Activated CD8-positive, alpha-beta T cell treated with anti-CD3 and anti-CD28 coated beads, Interleukin-2, amount 10 ng/mL, durations not matched to agents 7 days and 5 days (primary cell): ENCODE results near the gene SCGB3A1. TPM values are rescaled to one million over a fixed set of nuclear protein-coding genes. Genes with fewer than 3 reads are reported as not detected.

ENCODE experiments used
- ATAC-seq: fragments of 150-1000 bp; cut with Tn5 transposase; one replicate; pipeline ENCODE4 v1.10.0; 2021; ENCODE audit warnings: moderate library complexity
- CTCF ChIA-PET: fragments of 350-600 bp; sonication (Branson Sonifier 250); formaldehyde crosslinking; loops from one replicate; lab custom pipeline; 2021; ENCODE audit warnings: antibody characterized with exemption; lab: Charles Lee
- POLR2A ChIA-PET: fragments of 350-600 bp; sonication (Branson Sonifier 250); formaldehyde crosslinking; loops from one replicate; lab custom pipeline; 2021; ENCODE audit warnings: antibody characterized with exemption; lab: Charles Lee
- DNase-seq: peaks from one replicate; pipeline ENCODE4 v3.0.0-alpha.2; 2020
- H3K27ac Mint-ChIP-seq: one replicate; pipeline ENCODE4 v1.8.0; 2021; ENCODE audit warnings: mild to moderate bottlenecking, mixed read lengths
- H3K27me3 Mint-ChIP-seq: one replicate; pipeline ENCODE4 v1.8.0; 2021; ENCODE audit warnings: low read depth, mixed read lengths
- H3K36me3 Mint-ChIP-seq: one replicate; pipeline ENCODE4 v1.8.0; 2021; ENCODE audit warnings: low read depth, mixed read lengths
- H3K4me1 Mint-ChIP-seq: one replicate; pipeline ENCODE4 v1.8.0; 2021; ENCODE audit warnings: low read depth, mixed read lengths
- H3K4me3 Mint-ChIP-seq: one replicate; pipeline ENCODE4 v1.8.0; 2021; ENCODE audit warnings: mild to moderate bottlenecking, mixed read lengths
- H3K9me3 Mint-ChIP-seq: one replicate; pipeline ENCODE4 v1.8.0; 2022; ENCODE audit warnings: mixed read lengths; ENCODE audit not compliant: insufficient read depth
- total RNA-seq, 2 experiments: library from RNA; stranded (reverse); gene quantifications; one replicate each; pipeline ENCODE4 v1.2.3, GENCODE V29; 2021

Gene SCGB3A1
- total RNA-seq, 2 experiments from 2014 or later, result not detected

GRCh38 chr5:180630426-180630825 lies 39.1 kb upstream of the SCGB3A1 start:
- POLR2A ChIA-PET, result no interaction called here
- Mint-ChIP-seq H3K4me1 (no peaks in the 10 kb centered on the region), H3K27me3 (no peaks in the 10 kb centered on the region), H3K4me3 (no peak overlapping the region), H3K9me3 (no peaks in the 10 kb centered on the region), H3K27ac (no peak overlapping the region), H3K36me3 (no peaks in the 10 kb centered on the region)
- CTCF ChIA-PET, result no interaction called here
- DNase-seq (no peak), ATAC-seq (no peak)

- Mint-ChIP-seq H3K27ac (no peak overlapping the region), H3K4me1 (no peaks in the 10 kb centered on the region), H3K4me3 (no peak overlapping the region), H3K27me3 (no peaks in the 10 kb centered on the region), H3K36me3 (no peaks in the 10 kb centered on the region), H3K9me3 (no peaks in the 10 kb centered on the region)
- DNase-seq (no peak), ATAC-seq (no peak)
- CTCF ChIA-PET, result no interaction called here
- POLR2A ChIA-PET, result no interaction called here
Measured at GRCh38 chr5:180629831-180630382, 38.6 kb upstream of the SCGB3A1 start.

- ATAC-seq (no peak), DNase-seq (no peak)
- ChIA-PET CTCF (no interaction called here), POLR2A (no interaction called here)
- Mint-ChIP-seq H3K9me3 (no peaks in the 10 kb centered on the region), H3K27me3 (no peaks in the 10 kb centered on the region), H3K27ac (no peak overlapping the region), H3K4me1 (peaks cover 3% of the 10 kb centered on the region), H3K4me3 (no peak overlapping the region), H3K36me3 (no peaks in the 10 kb centered on the region)
Measured at GRCh38 chr5:180628827-180629750, 37.8 kb upstream of the SCGB3A1 start.

DNA sequence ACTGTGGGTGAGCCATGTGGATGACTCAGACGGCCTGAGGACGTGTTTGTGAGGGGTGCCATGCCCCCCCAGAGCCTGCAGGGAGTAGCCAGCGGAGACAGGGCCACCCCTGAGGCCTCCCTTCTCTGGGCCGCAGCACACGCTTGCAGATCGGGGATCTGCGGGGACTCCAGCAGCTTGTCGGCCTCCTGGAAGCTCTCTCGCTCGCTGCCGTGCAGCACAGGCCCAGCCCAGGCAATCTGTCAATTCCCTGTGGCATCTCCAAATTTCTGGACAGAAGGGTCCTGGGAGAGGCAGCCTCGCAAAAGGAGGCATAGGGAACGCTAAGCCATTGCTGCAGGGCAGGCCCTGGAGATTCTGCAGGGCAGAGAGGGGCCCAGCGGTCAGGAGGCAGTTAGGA lies 36.9 kb upstream of the SCGB3A1 start:
- Mint-ChIP-seq H3K9me3 (no peaks in the 10 kb centered on the region), H3K27me3 (no peaks in the 10 kb centered on the region), H3K27ac (no peak overlapping the region), H3K4me3 (no peak overlapping the region), H3K36me3 (no peaks in the 10 kb centered on the region), H3K4me1 (peaks cover 9% of the 10 kb centered on the region)
- DNase-seq (no peak), ATAC-seq (no peak)
- ChIA-PET CTCF (no interaction called here), POLR2A (no interaction called here)

- Mint-ChIP-seq H3K36me3 (no peaks in the 10 kb centered on the region), H3K9me3 (no peaks in the 10 kb centered on the region), H3K27ac (no peak overlapping the region), H3K4me3 (no peak overlapping the region), H3K27me3 (no peaks in the 10 kb centered on the region), H3K4me1 (peaks cover 16% of the 10 kb centered on the region)
- POLR2A ChIA-PET, result no interaction called here
- CTCF ChIA-PET, result no interaction called here
- DNase-seq (no peak), ATAC-seq (no peak)
Measured at GRCh38 chr5:180627386-180628120, 36.3 kb upstream of the SCGB3A1 start.

DNA sequence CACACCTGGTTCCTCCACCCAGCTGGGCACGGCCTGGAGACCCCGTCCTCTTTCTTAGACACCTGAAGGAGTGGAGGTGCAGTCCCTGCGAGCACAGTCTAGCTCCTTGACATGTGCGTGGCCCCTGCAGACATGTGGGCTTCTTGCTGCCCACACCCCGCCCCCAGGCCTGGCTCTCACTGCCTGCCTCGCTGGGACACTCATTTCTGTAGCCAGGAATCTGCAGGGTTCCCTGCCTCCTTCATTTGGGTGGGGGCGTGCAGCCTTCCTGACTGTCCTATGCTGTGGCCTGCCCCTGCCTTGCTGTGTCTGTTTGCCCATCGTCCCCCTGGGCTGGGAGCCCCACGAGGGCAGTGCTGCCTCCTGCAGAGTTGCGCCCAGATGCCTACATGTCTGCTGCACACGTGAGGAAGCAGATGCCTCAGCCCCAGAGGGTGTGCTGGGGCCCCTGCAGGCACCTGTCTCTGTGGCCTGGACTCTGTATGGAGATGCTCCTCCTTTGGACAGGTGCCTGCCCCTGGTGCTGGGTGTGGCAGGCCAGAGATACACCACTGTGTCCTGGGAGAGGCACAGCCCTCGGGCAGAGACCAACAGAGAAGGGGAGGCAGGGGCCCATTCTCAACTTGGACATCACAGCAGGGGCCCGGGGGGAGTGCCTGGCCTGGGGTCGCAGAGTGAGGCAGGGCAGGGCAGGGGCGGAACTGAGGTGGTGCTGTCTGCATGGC lies 35.5 kb upstream of the SCGB3A1 start:
- ATAC-seq (no peak), DNase-seq (no peak)
- H3K9me3 Mint-ChIP-seq, result no peaks in the 10 kb centered on the region
- H3K27ac Mint-ChIP-seq, result peak overlapping the region; percentile 64
- H3K36me3 Mint-ChIP-seq, result no peaks in the 10 kb centered on the region
- peaks cover 20% of the 10 kb centered on the region for H3K4me1 Mint-ChIP-seq
- no peak overlapping the region for H3K4me3 Mint-ChIP-seq
- ChIA-PET CTCF (no interaction called here), POLR2A (no interaction called here)
- H3K27me3 Mint-ChIP-seq, result no peaks in the 10 kb centered on the region

DNA sequence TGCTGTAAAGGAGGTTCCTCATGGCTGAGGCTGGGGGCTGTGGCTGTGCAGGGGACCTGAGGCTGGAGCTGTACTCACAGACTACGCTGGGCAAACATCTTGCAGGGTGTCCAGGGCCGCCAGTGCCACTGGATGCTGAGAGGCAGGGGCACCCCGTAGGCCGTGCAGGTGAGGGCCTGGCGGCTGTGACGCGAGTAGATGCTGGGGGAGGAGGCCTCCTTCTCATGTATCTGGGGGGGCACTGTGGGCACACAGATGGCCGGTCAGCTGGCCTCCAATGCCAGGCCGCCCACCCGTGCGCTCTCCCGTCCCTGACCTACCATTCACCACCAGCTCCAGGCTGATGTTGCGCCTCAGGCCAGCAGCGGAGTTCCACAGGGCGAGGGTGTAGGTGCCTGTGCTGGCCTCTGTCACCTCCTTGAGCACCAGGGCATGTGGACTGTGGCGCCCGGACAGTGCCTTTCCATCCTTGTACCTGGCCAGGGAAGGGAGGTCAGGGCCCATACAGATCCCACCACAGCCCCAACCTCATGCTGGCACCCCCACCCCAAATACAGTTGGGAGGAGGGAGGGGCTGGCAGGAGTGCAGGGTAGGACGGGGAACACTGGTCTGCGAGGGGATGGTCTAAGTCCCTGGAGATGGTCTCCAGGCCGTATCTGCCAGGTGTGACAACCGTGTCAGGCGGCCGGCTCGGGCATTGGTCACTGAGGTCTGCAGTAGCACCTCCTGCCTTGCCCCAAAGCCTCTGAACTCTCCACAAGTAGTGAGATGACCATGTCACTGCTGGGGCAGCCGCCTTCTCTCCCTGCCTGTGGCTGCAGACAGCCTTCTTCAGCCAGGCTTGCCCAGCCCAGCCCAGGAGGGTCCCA lies 34.7 kb upstream of the SCGB3A1 start:
- no peak for ATAC-seq
- no peaks in the 10 kb centered on the region for H3K27me3 Mint-ChIP-seq
- CTCF ChIA-PET, result no interaction called here
- H3K9me3 Mint-ChIP-seq, result no peaks in the 10 kb centered on the region
- H3K27ac Mint-ChIP-seq, result no peak overlapping the region
- H3K4me3 Mint-ChIP-seq, result no peak overlapping the region
- DNase-seq, result no peak
- POLR2A ChIA-PET, result no interaction called here
- no peaks in the 10 kb centered on the region for H3K36me3 Mint-ChIP-seq
- peaks cover 20% of the 10 kb centered on the region for H3K4me1 Mint-ChIP-seq

DNA sequence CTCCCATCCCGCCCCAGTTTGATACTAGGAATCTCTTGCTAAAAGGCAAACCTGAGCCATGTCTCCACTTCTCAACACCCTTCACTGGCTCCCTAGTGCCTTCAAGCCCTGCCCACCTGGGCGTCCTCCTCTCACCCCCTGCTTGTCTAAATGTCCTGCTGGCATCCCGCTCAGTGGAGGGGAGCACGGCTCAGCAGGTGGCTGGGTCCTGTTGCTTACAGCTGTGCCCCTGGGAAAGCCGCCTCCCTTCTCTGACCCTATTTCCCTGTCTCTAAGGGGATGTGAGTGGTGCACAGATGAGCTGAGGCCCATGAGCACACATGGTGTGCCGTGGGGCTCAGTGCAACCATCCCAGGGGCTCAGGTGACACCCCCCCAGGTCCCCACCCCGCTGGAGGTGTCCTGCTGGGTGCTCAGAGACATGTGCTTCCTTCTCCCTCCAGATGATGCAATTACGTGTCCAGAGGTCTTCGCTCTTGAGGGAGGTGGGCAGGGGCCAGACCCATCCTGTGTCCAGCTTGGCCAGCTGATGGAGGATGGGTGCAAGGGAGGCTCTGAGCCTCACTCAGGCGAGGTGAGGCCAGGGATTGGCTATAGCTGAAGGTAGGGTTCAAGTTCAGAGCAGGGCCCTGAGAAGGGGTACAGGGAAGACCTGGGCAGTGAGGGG lies 34.0 kb upstream of the SCGB3A1 start:
- DNase-seq (no peak), ATAC-seq (no peak)
- Mint-ChIP-seq H3K27me3 (no peaks in the 10 kb centered on the region), H3K9me3 (no peaks in the 10 kb centered on the region), H3K36me3 (no peaks in the 10 kb centered on the region), H3K27ac (peak overlapping the region; percentile 34), H3K4me1 (peaks cover 20% of the 10 kb centered on the region), H3K4me3 (no peak overlapping the region)
- POLR2A ChIA-PET, result no interaction called here
- CTCF ChIA-PET, result interaction anchor here (1.5 kb wide), 1 partner anchor 93 kb away, joined by 5 read pairs; no protein-coding TSS in a partner anchor

DNA sequence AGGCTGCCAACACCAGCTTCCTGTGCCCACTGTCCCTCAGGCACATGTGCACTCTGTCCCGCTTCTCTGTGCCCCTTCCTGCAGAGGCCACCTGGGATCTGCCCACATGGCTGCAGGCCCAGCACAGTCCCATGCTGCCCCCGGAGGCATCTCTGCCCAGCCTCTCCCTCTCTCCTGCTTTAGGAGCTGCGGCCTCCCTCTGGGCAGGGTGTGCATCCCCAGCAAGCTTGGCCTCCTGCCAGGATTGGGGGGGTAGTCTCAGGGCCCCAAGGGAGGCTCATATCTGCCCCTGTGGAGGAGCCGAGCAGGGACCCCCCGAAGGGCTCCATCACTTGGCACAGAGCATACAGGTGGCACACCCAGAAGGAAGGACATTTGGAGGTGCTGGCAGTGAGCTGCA lies 33.3 kb upstream of the SCGB3A1 start:
- Mint-ChIP-seq H3K27ac (peak overlapping the region; percentile 57), H3K9me3 (no peaks in the 10 kb centered on the region), H3K4me1 (peaks cover 20% of the 10 kb centered on the region), H3K27me3 (no peaks in the 10 kb centered on the region), H3K36me3 (no peaks in the 10 kb centered on the region), H3K4me3 (no peak overlapping the region)
- ATAC-seq (no peak), DNase-seq (no peak)
- ChIA-PET POLR2A (no interaction called here), CTCF (interaction anchor here (1.5 kb wide), 1 partner anchor 94 kb away, joined by 5 read pairs; no protein-coding TSS in a partner anchor)

- no peaks in the 10 kb centered on the region for H3K27me3 Mint-ChIP-seq
- H3K9me3 Mint-ChIP-seq, result no peaks in the 10 kb centered on the region
- ATAC-seq (no peak), DNase-seq (no peak)
- H3K27ac Mint-ChIP-seq, result peak overlapping the region; percentile 70
- POLR2A ChIA-PET, result no interaction called here
- H3K36me3 Mint-ChIP-seq, result no peaks in the 10 kb centered on the region
- H3K4me3 Mint-ChIP-seq, result no peak overlapping the region
- CTCF ChIA-PET, result interaction anchor here (1.5 kb wide), 1 partner anchor 94 kb away, joined by 5 read pairs; no protein-coding TSS in a partner anchor
- peaks cover 20% of the 10 kb centered on the region for H3K4me1 Mint-ChIP-seq
Measured at GRCh38 chr5:180623844-180624243, 32.5 kb upstream of the SCGB3A1 start.
